ENCODE results near the gene LRRC59.

The LRRC59 gene

GRCh38 chr17:50358177-50358576 lies 39.1 kb downstream of the LRRC59 start:
- no peak for TF ChIP-seq CTCF (IDR thresholded peaks at IDR 0.05)

GRCh38 chr17:50356892-50357510 lies 40.3 kb downstream of the LRRC59 start:
- TF ChIP-seq CTCF (IDR thresholded peaks at IDR 0.05): no peak

DNA sequence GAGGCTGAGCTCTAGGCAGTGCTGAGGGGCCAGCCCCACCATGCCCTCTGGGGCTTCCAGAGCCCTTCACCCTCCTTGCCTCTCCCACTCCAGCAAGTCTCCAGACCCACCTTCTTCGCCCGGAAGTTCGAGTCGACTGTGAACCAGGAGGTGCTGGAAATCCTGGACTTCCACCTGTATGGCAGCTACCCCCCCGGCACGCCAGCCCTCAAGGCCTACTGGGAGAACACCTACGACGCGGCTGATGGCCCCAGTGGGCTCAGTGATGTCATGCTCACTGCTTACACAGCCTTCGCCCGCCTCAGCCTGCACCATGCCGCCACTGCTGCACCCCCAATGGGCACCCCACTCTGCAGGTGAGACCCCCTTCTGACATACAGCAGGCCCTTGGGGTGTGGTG lies 40.9 kb downstream of the LRRC59 start:
- TF ChIP-seq CTCF (IDR thresholded peaks at IDR 0.05): no peak

- TF ChIP-seq CTCF (IDR thresholded peaks at IDR 0.05): no peak
These were observed 41.5 kb downstream of the LRRC59 start for GRCh38 chr17:50355701-50356341.

- no peak for TF ChIP-seq CTCF (IDR thresholded peaks at IDR 0.05)
These were observed 42.0 kb downstream of the LRRC59 start for GRCh38 chr17:50355336-50355700.

DNA sequence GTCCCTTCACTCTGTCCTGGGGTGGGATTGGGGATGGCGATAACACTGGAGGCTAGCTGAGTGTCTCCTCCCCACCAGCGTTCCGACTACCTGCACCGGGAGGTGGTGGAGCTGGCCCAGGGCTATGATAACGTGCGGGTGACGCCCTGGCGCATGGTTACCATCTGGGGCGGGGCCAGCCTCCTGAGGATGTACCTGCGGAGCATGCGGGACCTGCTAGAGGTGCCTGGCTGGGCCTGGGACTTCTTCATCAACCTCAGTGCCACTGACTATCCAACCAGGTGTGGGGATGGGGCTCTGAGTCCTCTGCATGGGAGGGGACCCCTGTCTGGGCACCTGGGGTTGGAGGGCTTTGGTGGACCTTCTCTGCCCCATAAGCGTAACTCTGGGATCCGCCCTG lies 42.5 kb downstream of the LRRC59 start:
- no peak for TF ChIP-seq CTCF (IDR thresholded peaks at IDR 0.05)

DNA sequence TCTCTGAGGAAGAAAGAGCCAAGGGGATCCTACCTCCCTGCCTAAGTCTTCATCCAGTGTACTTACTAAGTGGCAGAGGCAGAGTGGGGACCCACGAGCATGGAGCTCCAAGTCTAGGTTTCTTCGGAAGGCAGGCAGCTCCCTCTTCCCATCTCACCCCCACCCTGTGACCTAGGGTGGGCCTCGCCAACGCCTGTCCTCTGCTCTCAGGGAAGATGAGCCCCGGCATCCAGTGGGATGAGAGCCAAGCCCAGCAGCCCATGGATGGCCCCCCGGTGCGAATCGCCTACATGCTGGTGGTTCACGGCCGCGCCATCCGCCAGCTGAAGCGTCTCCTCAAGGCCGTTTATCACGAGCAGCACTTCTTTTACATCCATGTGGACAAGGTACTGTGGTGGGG lies 43.1 kb downstream of the LRRC59 start:
- no peak for TF ChIP-seq CTCF (IDR thresholded peaks at IDR 0.05)

Data from LNCAP (cell line).